GM19463 (cell line): ENCODE results near the gene NCKAP5.
"Not testable (repeated sequence)": the region's sequence is repeated elsewhere in the genome, so short reads cannot be mapped to it uniquely, and the experiment has no call there.

ENCODE experiments used
- ATAC-seq: cut with Tn5 transposase; IDR thresholded peaks from one replicate; pipeline ENCODE4 v1.9.1; 2021; ENCODE audit warnings: mild to moderate bottlenecking, moderate library complexity; ENCODE audit not compliant: unreplicated experiment

Gene NCKAP5

GRCh38 chr2:132871831-132872230 lies 696.4 kb downstream of the NCKAP5 start:
- no peak for ATAC-seq

DNA sequence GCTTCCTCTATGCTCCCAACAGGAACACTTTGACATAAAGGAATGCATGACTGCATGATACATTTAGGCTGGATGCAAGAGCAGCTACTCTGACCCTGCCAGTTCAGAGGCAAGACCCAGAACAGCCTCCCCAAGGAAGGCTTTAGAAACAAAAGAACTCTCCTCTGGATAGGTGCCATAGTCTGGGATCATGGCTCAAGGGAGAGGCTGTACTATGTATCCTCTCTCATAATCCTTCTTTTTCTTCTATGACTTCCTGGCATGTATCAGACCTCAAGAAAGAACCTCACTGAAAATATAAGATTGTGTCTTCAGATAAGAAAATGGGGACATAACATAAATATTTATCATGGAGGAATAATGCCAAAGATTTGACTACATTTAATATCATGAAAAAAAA lies 704.3 kb downstream of the NCKAP5 start:
- no peak for ATAC-seq

GRCh38 chr2:132860220-132860619 lies 708.0 kb downstream of the NCKAP5 start:
- no peak for ATAC-seq

DNA sequence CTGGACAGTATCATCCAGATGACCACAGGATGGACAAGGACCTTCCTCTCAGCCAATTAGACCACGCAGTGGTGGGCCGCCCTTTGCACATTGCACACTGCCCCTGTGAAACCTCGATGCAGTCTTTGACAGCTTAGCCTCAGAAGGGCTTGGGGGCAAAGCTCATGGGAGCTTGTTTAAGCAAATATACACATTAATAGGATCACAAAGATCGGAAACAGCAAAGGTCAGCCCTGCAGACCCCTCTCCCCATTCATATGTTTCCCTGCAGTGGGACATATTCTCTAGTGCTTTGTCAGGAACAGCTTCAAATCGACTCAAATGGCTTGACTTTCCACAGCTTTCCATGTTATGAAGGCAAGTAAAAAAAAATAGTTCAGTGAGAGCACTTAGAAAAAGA lies 708.7 kb downstream of the NCKAP5 start:
- no peak for ATAC-seq

GRCh38 chr2:132857319-132857718 lies 710.9 kb downstream of the NCKAP5 start:
- no peak for ATAC-seq

- ATAC-seq = no peak
Measured at GRCh38 chr2:132850688-132851087, 717.6 kb downstream of the NCKAP5 start.

- no peak for ATAC-seq
Measured at GRCh38 chr2:132849118-132849517, 719.1 kb downstream of the NCKAP5 start.

DNA sequence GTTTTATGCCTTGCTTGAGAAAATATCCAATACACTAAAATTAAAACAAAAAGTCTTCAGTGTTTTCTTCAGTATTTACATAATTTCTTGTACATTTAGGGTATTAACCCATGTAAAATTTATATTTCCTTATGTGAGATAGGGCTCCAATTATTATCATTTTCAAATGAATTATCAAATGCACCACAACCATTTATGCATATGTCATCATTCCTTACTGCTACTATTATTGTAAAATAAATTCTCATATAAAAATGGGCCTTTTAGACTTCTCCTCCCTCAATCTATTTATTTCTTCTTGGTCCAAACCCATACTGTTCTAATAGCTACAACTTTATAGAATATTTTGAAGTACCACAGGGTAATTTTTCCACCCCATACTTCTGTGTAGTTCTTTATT lies 722.9 kb downstream of the NCKAP5 start:
- ATAC-seq = no peak

- ATAC-seq = no peak
Measured at GRCh38 chr2:132844585-132844984, 723.7 kb downstream of the NCKAP5 start.

GRCh38 chr2:132837769-132838168 lies 730.5 kb downstream of the NCKAP5 start:
- no peak for ATAC-seq

DNA sequence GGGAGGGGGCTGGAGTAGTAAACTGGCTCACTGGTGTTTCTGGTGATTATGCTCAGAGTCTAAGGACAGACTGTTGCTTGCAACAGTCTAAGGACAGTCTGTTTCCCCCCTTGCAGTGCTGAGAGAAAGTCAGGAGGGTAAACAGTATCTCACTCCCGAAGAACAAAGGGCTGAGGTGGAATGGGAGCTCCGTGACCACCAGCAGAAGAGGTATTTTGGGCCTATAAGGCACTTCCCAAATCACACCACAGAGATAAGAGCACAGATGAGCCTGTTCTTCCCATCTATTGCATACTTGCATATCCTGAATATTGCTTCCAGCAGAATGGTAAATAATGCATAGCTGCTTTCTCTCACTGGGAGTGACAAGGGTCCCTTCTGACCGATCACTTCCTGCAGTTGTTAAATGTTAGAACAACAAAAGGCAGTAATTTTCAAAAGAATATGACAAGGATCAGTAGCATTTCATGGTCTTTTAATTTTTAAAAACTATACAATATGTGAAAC lies 737.9 kb downstream of the NCKAP5 start:
- ATAC-seq = no peak

- no peak for ATAC-seq
Measured at GRCh38 chr2:132825601-132826000, 742.7 kb downstream of the NCKAP5 start.

- no peak for ATAC-seq
Measured at GRCh38 chr2:132824716-132825115, 743.5 kb downstream of the NCKAP5 start.

GRCh38 chr2:132816234-132816633 lies 752.0 kb downstream of the NCKAP5 start:
- no peak for ATAC-seq

- no peak for ATAC-seq
Measured at GRCh38 chr2:132815516-132815915, 752.7 kb downstream of the NCKAP5 start.

- no peak for ATAC-seq
Measured at GRCh38 chr2:132814651-132815050, 753.6 kb downstream of the NCKAP5 start.

DNA sequence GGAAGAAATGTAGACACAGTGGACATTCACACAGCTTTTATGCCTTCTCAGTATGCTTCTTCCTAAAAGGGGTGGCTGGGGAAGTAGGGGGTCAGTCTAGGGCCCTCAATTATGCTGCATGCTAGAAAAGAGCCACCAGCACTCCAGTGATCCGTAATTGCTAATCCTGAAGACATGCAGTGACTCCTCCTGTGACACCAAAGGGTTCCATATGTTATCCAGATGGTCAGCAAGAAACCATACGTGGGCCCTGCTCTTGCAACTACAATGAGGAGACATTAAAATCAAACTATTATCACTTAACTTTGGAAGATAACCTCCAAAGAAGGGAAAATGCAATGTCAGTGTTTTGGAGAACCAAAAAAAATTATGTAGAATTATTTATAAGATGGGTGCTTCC lies 754.8 kb downstream of the NCKAP5 start:
- ATAC-seq = no peak

DNA sequence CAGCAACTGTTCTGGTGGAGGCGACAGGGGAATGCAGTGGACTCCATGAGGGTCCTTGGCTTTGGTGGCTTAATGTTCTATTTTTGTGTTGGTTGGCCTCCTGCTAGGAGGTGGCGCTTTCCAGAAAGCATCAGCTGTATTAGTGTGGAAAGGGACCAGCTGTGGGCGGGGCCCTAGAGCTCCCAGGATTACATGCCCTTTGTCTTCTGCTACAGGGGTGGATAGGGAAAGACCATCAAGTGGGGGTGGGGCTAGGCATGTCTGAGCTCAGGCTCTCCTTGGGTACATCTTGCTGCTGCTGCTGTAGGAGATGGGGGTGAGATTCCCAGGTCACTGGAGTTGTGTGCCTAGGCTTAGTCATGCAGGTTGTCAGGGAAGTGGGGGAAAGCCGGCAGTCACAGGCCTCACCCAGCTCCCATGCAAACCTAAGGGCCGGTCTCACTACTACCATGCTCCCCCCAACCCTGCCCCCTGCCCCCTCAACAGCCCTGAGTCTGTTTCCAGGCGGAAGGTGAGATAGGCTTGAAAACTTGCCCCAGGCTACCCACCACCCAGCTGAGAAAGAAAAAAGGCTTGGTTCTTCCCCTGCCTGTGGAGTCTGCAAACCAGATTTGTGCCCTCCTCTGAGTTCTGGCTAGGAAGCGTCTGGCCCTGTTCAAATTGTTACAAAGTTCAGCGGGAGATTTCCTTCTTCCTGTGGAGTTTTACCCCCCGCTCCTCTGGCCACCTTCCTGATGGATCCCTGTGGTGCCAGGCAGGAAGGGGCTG lies 756.9 kb downstream of the NCKAP5 start:
- ATAC-seq = no peak

DNA sequence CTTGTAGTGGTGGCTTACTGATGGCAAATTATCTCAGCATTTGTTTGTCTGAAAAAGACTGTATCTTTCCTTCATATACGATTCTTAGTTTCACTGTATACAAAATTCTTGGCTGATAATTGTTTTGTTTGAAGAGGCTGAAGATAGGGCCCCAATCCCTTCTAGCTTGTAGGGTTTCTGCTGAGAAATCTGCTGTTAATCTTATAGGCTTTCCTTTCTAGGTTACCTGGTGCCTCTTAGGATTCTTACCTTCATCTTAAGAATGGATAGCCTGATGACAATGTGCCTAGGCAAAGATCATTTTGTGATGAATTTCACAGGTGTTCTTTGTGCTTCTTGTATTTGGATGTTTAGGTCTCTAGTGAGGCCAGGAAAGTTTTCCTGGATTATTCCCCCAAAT lies 758.3 kb downstream of the NCKAP5 start:
- not testable (repeated sequence) for ATAC-seq

DNA sequence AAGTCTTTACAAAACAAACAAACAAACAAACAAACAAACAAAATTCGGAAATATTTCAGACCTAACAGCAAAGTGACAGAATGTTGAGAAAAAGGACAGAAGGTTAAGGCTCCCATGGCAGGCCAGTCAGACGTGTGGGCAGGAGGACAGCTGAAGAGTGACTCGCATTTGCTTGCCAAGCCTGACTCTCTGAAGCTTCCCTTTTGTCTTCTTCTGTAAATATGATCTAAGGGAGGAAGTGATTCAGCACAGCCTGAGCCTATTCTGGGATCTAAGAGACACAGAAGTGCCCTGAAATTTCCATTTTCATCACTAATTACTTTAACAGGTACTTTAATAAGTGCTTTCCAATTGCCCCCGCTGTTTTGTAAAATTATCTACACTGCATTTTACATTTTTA lies 764.2 kb downstream of the NCKAP5 start:
- ATAC-seq = peak; percentile 82

GRCh38 chr2:132798341-132798740 lies 769.9 kb downstream of the NCKAP5 start:
- no peak for ATAC-seq

- no peak for ATAC-seq
Measured at GRCh38 chr2:132797556-132797955, 770.7 kb downstream of the NCKAP5 start.

DNA sequence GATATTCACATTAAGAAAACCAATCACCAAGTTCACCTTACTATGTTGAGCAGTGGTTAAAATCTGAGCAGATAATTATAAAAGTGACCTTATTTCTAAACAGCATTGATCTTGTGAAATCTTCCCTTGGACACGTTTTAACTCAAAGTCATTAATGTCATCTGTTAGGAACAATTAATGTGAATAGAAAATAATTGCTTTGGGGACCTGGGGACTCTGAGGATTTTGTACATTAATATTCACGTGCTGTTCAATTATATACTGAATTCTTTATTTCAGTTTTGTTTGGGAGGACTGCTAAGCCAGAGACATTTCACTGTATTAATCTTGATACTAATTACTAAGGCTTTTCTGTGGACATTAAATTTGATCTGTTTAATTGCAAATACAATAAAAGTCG lies 771.2 kb downstream of the NCKAP5 start:
- no peak for ATAC-seq
